ENCODE data around the gene DCAF4.

DNA sequence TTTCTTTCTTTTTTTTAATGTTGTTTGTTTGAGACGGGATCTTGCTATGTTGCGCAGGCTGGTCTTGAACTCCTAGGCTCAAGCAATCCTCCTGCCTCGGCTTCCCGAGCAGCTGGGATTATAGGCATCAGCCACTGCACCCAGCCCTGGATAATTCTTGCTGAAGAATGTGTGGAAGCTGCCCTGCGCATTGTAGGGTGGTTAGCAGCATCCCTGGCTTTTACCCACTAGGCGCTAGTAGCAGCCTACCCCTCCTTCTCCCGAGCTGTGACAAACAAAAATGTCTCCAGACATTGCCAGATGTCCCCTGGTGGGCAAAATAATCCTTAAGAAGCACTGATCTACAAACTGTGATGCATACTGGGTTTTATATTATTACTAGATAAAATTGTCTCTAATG is 6.6 kb downstream of the DCAF4 start:
- TF ChIP-seq, protein P1, sequence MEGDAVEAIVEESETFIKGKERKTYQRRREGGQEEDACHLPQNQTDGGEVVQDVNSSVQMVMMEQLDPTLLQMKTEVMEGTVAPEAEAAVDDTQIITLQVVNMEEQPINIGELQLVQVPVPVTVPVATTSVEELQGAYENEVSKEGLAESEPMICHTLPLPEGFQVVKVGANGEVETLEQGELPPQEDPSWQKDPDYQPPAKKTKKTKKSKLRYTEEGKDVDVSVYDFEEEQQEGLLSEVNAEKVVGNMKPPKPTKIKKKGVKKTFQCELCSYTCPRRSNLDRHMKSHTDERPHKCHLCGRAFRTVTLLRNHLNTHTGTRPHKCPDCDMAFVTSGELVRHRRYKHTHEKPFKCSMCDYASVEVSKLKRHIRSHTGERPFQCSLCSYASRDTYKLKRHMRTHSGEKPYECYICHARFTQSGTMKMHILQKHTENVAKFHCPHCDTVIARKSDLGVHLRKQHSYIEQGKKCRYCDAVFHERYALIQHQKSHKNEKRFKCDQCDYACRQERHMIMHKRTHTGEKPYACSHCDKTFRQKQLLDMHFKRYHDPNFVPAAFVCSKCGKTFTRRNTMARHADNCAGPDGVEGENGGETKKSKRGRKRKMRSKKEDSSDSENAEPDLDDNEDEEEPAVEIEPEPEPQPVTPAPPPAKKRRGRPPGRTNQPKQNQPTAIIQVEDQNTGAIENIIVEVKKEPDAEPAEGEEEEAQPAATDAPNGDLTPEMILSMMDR (conservative IDR thresholded peaks at IDR 0.05) = no peak
- no peak for TF ChIP-seq ZFX (IDR thresholded peaks at IDR 0.05)
